Keratinocyte (primary cell): Measurements from ENCODE around the gene HMCN2. TPM values are rescaled to one million over a fixed set of nuclear protein-coding genes. Genes with fewer than 3 reads are reported as not detected.

ENCODE experiments used
- DNase-seq: peaks from one replicate; pipeline ENCODE4 v3.0.0-alpha.2; 2011; ENCODE audit warnings: low read depth, missing footprints, low spot score
- FAIRE-seq: peaks from 2 replicates; lab custom pipeline; 2011; peaks lifted over from hg19 to GRCh38; lab: Jason Lieb, UNC
- H2AFZ ChIP-seq: 2 replicates; pipeline ENCODE4 v1.6.0; 2012; ENCODE audit warnings: low read length, control low read depth, inconsistent platforms; ENCODE audit not compliant: control insufficient read depth
- H3K27ac ChIP-seq: 2 replicates; pipeline ENCODE4 v1.5.1; 2011; ENCODE audit warnings: low read length; ENCODE audit not compliant: control insufficient read depth, insufficient read depth
- H3K27me3 ChIP-seq: 3 replicates; pipeline ENCODE4 v1.6.0; 2011; ENCODE audit warnings: low read length; ENCODE audit not compliant: control insufficient read depth, insufficient read depth; ENCODE audit errors: extremely low read depth
- H3K36me3 ChIP-seq, 2 experiments: 2 replicates in 1 of 2; 3 replicates in 1 of 2; pipeline ENCODE4 v1.5.1; 2011; ENCODE audit warnings: low read length in 2 of 2, mild to moderate bottlenecking in 1 of 2; ENCODE audit not compliant: control insufficient read depth in 2 of 2, insufficient read depth in 2 of 2; ENCODE audit errors: extremely low read depth in 1 of 2
- H3K4me1 ChIP-seq: 3 replicates; pipeline ENCODE4 v1.5.1; 2011; ENCODE audit warnings: low read length; ENCODE audit not compliant: control insufficient read depth, insufficient read depth; ENCODE audit errors: extremely low read depth
- H3K4me2 ChIP-seq: 3 replicates; pipeline ENCODE4 v1.6.0; 2011; ENCODE audit warnings: low read depth, low read length; ENCODE audit not compliant: control insufficient read depth, insufficient read depth; ENCODE audit errors: extremely low read depth
- H3K4me3 ChIP-seq, 3 experiments: fragments of 200-600 bp in 1 of 3; sonication (generic) in 1 of 3; 2 replicates in 2 of 3; 3 replicates in 1 of 3; pipeline ENCODE4 v1.5.1; 2011 to 2016; ENCODE audit warnings: low read length in 3 of 3, mild to moderate bottlenecking in 3 of 3, control low read depth in 2 of 3, inconsistent platforms in 1 of 3, low read depth in 1 of 3, mixed read lengths in 1 of 3, mixed run types in 1 of 3, moderate library complexity in 1 of 3; ENCODE audit not compliant: control insufficient read depth in 2 of 3, insufficient read depth in 2 of 3; ENCODE audit errors: extremely low read depth in 1 of 3
- H3K79me2 ChIP-seq: 2 replicates; pipeline ENCODE4 v1.6.0; 2012; ENCODE audit warnings: low read length; ENCODE audit not compliant: control insufficient read depth, insufficient read depth
- H3K9ac ChIP-seq: 3 replicates; pipeline ENCODE4 v1.6.0; 2011; ENCODE audit warnings: low read length; ENCODE audit not compliant: control insufficient read depth, insufficient read depth; ENCODE audit errors: extremely low read depth
- H3K9me1 ChIP-seq: 3 replicates; pipeline ENCODE4 v1.6.0; 2011; ENCODE audit warnings: low read length; ENCODE audit not compliant: control insufficient read depth, insufficient read depth; ENCODE audit errors: extremely low read depth
- H3K9me3 ChIP-seq: 2 replicates; pipeline ENCODE4 v1.5.1; 2012; ENCODE audit warnings: low read depth, low read length; ENCODE audit not compliant: control insufficient read depth
- H4K20me1 ChIP-seq: 3 replicates; pipeline ENCODE4 v1.6.0; 2011; ENCODE audit warnings: low read length; ENCODE audit not compliant: control insufficient read depth, insufficient read depth; ENCODE audit errors: extremely low read depth
- EZH2 ChIP-seq: IDR thresholded peaks from one replicate; pipeline ENCODE4 v1.6.1; 2012; ENCODE audit warnings: inconsistent platforms, mild to moderate bottlenecking, low read length, moderate library complexity
- dilution Hi-C: fragments of 300-500 bp; cut with MboI; formaldehyde crosslinking; loops from one replicate; pipeline ENCODE4 v1.7.0; 2020; ENCODE audit warnings: low sequenced_read_pairs; ENCODE audit not compliant: extremely low pct_ligation_motif_present
- polyA plus RNA-seq, 5 experiments: library from polyadenylated mRNA; depleted of rRNA in 3 of 5; stranded (reverse) in 3 of 5; stranded (forward) in 1 of 5; unstranded in 1 of 5; fragments of >200 nt; gene quantifications; 1 replicate in 1 of 5; 2 replicates in 3 of 5; 3 replicates in 1 of 5; pipeline versions ENCODE4 v1.2.1 to v1.2.3, GENCODE V29; 2011 to 2012; ENCODE audit warnings: missing spikeins in 2 of 5, low read depth in 1 of 5, low replicate concordance in 1 of 5
- TF ChIP-seq, protein P1 (sequence below), 3 experiments: IDR thresholded peaks in 1 of 3; conservative IDR thresholded peaks in 1 of 3; optimal IDR thresholded peaks in 1 of 3; 2 replicates in 2 of 3; 3 replicates in 1 of 3; pipeline versions ENCODE3 to v1.5.1; 2011; ENCODE audit warnings: low read length in 3 of 3, mild to moderate bottlenecking in 3 of 3, moderate library complexity in 2 of 3, control low read depth in 1 of 3, inconsistent platforms in 1 of 3; ENCODE audit not compliant: insufficient read depth in 2 of 3; ENCODE audit errors: extremely low read depth in 1 of 3

The HMCN2 gene
- polyA plus RNA-seq, 1 donor (not counting 4 experiments of a cell fraction or from before 2014, with no cell fraction given) = not detected

DNA sequence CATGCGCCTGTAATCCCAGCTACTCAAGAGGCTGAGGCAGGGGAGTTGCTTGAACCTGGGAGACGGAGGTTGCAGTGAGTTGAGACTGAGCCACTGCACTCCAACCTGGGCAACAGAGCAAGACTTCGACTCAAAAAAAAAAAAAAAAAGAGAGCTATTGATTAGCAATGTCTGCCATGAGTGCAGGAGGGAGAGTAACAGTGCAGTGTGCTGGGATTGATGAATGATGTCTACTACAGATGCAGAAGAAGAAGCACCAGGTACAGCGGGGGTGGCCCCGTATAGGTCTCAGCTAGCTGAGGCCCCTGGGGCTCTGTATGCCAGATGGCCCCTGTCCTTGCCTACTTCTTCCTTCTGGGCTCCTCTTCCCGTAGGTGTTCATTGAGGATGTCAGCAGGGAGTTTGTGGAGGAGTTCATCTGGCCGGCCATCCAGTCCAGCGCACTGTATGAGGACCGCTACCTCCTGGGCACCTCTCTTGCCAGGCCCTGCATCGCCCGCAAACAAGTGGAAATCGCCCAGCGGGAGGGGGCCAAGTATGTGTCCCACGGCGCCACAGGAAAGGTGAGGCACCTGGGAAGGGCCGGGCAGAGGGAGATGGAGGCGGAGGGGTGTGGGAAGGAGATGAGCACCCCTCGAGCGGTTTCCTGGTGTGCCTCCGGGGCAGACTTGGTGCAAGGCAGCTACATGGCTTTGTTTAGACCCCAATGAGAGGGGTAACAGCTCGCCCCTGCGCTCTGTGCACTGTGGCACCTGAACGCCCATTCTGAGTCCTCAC lies 192.7 kb downstream of the HMCN2 start:
- dilution Hi-C loops = no loop called here
- FAIRE-seq (no peak), DNase-seq (no peak)
- no peaks in the 10 kb centered on the region for H3K9me1 ChIP-seq
- TF ChIP-seq EZH2 = no peak
- TF ChIP-seq, protein P1, sequence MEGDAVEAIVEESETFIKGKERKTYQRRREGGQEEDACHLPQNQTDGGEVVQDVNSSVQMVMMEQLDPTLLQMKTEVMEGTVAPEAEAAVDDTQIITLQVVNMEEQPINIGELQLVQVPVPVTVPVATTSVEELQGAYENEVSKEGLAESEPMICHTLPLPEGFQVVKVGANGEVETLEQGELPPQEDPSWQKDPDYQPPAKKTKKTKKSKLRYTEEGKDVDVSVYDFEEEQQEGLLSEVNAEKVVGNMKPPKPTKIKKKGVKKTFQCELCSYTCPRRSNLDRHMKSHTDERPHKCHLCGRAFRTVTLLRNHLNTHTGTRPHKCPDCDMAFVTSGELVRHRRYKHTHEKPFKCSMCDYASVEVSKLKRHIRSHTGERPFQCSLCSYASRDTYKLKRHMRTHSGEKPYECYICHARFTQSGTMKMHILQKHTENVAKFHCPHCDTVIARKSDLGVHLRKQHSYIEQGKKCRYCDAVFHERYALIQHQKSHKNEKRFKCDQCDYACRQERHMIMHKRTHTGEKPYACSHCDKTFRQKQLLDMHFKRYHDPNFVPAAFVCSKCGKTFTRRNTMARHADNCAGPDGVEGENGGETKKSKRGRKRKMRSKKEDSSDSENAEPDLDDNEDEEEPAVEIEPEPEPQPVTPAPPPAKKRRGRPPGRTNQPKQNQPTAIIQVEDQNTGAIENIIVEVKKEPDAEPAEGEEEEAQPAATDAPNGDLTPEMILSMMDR (optimal IDR thresholded peaks at IDR 0.05 in 1 of 3, IDR thresholded peaks at IDR 0.05 in 1 of 3, conservative IDR thresholded peaks at IDR 0.05 in 1 of 3; ENCODE audit: extremely low read depth in 1 of 3, insufficient read depth in 2 of 3, low read length in 3 of 3) = no peak
- H3K9ac ChIP-seq = no peak overlapping the region
- no peak overlapping the region for H3K27ac ChIP-seq
- peaks cover 2% of the 10 kb centered on the region for H4K20me1 ChIP-seq
- no peaks in the 10 kb centered on the region for H3K79me2 ChIP-seq
- peaks cover 9% of the 10 kb centered on the region for H3K27me3 ChIP-seq
- no peaks in the 10 kb centered on the region for H3K4me1 ChIP-seq
- no peaks in the 10 kb centered on the region for H3K36me3 ChIP-seq
- H2AFZ ChIP-seq = no peak overlapping the region
- H3K9me3 ChIP-seq = no peaks in the 10 kb centered on the region
- no peak overlapping the region for H3K4me2 ChIP-seq
- no peak overlapping the region for H3K4me3 ChIP-seq

DNA sequence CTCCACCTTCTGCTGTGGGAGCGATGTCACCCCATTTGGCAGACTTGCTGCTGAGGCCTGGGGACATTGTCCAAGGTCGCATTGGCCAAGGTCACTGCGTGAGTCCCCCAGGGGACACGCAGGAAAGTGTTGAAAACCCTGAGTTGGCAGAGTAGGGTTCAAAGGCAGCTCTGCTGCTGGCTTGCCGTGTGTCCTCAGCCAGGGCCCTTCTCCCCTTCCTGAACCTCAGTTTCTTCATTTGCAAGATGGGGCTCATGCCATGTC lies 193.2 kb downstream of the HMCN2 start:
- DNase-seq (no peak), FAIRE-seq (no peak)
- no peak overlapping the region for H3K27ac ChIP-seq
- H3K9me1 ChIP-seq = no peaks in the 10 kb centered on the region
- peaks cover 2% of the 10 kb centered on the region for H4K20me1 ChIP-seq
- TF ChIP-seq, protein P1 (optimal IDR thresholded peaks at IDR 0.05 in 1 of 3, IDR thresholded peaks at IDR 0.05 in 1 of 3, conservative IDR thresholded peaks at IDR 0.05 in 1 of 3; ENCODE audit: extremely low read depth in 1 of 3, insufficient read depth in 2 of 3, low read length in 3 of 3) = no peak
- no peak for TF ChIP-seq EZH2
- H3K27me3 ChIP-seq = peaks cover 7% of the 10 kb centered on the region
- H3K9ac ChIP-seq = no peak overlapping the region
- no peaks in the 10 kb centered on the region for H3K4me1 ChIP-seq
- dilution Hi-C loops = no loop called here
- no peaks in the 10 kb centered on the region for H3K9me3 ChIP-seq
- no peak overlapping the region for H3K4me3 ChIP-seq
- H3K79me2 ChIP-seq = no peaks in the 10 kb centered on the region
- no peak overlapping the region for H3K4me2 ChIP-seq
- H2AFZ ChIP-seq = no peak overlapping the region
- no peaks in the 10 kb centered on the region for H3K36me3 ChIP-seq
